NCI-H526 (cell line): Measurements from ENCODE around the gene SPR.

Source experiments
- DNase-seq, 2 experiments: peaks; one replicate each; lab custom pipeline; 2025; lab: John Stamatoyannopoulos, UW

SPR gene

GRCh38 chr2:72915320-72915906, 28.2 kb downstream of the SPR start:
- peak in 1 of 2 experiments; percentile 29 for DNase-seq

DNA sequence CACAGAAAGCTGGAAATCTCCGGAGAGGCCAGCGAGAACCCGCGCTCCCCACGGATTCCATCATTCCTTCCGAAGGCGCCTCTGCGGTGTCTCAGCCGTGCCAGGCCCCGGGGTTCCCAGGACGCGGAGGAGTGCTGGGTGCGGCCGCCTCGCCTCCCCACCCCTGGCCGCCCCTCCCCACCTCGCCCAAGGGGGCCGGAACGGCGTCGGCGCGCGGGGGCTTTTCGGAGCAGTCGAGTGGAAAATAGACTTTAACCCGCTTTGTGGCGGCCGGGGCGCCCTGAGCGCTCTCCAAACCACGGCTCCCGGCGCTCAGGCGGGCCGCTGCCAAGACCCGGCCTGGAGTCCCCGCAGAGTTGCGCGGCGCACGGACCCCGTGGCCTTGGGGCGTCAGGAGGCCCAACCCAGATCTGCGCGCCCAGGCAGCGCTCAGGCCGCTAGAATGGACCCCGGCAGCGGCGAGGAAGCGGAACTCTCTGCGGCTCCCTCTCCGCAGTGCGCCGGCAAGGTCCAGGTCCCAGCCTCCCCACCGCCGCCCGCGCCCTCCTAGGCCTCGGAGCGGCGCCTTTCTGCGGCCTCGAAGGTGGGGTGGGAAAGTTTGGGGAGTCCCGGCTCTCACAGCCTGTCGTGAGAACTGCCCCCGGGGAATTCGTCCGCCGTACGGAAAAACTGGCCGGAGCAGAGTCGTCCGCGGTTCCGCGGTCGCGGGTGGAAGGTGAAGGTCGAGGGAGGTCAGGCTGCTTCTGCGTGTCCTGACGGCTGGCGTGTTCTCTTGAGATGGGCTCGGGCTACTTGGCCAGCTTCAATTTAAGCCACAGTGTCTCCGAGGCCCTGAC, 28.9 kb downstream of the SPR start:
- DNase-seq: peak; percentile 32 to 83

DNA sequence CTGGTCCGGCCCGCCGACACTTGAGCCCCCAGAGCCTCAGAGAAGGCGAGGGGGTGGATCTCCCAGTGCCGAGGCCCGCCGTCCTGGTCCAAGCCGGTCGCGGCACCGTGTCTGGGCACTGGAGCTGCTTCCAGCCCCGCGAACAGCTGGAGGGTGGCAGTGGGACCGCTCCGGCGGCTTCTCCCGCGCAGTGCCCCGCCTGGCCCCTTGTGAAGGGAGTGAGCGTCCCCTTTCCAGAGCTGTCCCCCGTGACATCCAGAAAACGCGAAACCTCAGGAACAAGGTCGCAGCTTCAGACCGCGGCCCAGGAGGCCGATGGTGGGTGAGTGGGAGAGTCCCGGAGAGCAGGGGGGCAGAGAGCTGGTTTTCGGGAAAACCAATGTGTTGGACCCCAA, 29.5 kb downstream of the SPR start:
- peak in 1 of 2 experiments; percentile 50 for DNase-seq

DNA sequence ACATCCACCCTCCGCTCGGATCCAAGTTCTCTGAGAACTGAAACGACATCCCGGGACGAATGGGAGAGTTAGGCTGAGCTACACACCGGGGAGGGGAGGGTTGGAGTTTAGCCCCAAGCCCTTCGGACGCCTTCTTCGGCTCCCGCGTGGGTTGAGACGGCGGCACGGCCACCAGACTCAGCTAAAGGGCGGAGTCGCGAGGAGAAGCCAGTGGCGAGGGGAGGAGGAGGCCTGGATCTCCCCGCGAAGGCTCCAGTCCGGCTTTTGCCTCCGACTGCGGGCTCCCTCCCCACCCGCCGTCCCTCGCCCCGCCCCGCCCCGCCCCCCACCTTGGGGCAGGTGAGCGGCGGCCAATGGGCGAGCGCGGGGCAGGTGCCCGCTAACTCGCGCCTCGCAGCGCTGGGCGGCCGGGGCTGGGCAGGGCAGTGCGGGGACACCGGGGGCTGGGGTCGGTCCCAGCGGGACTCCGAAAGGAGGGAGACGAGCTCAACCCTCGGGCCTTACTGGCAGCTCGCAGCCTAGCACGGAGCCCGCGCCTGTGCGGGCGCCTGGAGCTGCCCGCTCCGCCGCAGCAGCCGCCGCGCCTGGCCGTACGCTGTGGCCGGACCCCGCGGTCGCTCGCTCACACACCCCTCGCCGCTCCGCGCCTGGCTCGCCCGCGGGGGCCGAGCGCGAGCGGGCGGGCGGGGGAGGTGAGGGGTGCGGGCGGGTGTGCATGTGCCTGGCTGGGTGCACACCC, 30.1 kb downstream of the SPR start, which contains the start of gene EMX1:
TSS of gene EMX1 (plus strand) at position 382 of the 739 bp plus-strand sequence. CDS start at position 716, 334 bp downstream.
- peak; percentile 29 to 92 for DNase-seq

DNA sequence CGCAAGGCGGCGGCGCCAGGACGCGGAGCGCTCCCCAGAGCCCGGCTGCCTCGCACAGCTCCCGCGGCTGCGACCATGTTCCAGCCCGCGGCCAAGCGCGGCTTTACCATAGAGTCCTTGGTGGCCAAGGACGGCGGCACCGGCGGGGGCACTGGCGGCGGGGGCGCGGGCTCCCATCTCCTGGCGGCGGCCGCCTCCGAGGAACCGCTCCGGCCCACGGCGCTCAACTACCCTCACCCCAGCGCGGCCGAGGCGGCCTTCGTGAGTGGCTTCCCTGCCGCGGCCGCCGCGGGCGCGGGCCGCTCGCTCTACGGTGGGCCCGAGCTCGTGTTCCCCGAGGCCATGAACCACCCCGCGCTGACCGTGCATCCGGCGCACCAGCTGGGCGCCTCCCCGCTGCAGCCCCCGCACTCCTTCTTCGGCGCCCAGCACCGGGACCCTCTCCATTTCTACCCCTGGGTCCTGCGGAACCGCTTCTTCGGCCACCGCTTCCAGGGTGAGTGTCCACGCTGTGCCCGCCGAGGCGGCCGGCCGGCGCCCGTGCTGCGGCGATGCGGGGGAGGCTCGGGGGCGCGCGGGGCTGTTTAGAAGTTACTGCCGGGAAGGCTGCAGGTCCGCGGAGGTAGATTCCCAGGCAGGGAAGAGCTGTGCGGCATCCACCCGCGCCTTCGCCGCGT, 30.8 kb downstream of the SPR start:
- peak in 1 of 2 experiments; percentile 67 for DNase-seq

GRCh38 chr2:72919414-72920317, 32.5 kb downstream of the SPR start:
- peak in 1 of 2 experiments; percentile 70 for DNase-seq

GRCh38 chr2:72920318-72921087, 33.3 kb downstream of the SPR start:
- DNase-seq: peak; percentile 43 to 70

DNA sequence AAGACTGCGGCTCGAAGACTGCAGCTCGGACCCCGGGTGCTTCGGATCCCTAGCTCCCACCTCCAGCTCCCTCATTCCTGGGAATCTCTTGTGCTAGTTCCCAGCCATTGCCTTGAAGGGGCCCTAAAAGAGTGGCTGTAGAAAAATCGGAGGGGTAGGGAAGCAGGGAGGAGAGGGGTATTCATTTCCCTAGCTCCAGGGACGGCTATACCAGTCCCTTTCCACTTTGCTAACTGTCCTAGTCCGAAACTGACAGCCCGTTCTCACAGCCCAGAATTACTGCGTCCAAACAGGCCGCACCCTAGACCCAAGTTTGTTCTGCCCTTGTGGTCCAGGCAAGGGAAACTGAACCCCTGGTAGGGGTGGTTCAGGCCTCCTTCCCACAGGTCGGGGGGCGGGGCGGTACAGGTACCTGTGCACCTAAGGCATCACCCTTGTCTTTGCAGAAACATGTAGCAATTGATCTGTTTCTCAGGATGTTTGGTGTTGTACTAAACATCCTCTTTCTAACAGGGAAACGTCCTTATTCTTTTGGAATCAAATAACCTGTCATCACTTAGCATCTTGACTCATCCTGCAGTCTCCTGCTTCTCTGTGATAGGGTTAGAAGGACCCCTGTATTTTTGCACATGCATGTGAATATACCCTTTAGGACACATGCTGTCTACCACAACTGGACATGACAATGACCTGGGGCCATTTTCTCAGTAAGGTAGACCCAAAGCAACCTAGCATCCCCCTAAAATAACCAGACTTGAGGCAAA, 34.1 kb downstream of the SPR start:
- no peak for DNase-seq

DNA sequence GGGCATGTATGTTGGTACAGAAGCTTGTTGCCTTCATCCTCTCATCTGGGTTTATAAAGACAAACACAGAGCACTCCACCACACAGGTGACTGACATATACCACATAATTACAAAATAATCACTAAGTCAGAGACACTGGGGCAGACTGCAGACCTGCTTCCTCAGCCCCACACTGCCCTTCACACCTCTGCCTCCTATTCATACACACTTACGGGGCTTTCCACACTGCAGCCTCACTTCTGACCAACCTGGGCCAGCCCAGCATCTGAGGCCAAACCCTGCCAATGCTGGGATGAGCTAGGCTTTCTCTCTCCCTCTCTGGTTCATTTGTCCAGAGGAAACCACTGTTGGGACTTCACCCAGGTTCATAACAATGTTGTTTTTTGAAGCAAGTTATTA, 34.6 kb downstream of the SPR start:
- DNase-seq: no peak

GRCh38 chr2:72923833-72924352, 36.7 kb downstream of the SPR start:
- no peak for DNase-seq

- DNase-seq: peak in 1 of 2 experiments; percentile 63
These were observed 37.4 kb downstream of the SPR start for GRCh38 chr2:72924353-72925240.

DNA sequence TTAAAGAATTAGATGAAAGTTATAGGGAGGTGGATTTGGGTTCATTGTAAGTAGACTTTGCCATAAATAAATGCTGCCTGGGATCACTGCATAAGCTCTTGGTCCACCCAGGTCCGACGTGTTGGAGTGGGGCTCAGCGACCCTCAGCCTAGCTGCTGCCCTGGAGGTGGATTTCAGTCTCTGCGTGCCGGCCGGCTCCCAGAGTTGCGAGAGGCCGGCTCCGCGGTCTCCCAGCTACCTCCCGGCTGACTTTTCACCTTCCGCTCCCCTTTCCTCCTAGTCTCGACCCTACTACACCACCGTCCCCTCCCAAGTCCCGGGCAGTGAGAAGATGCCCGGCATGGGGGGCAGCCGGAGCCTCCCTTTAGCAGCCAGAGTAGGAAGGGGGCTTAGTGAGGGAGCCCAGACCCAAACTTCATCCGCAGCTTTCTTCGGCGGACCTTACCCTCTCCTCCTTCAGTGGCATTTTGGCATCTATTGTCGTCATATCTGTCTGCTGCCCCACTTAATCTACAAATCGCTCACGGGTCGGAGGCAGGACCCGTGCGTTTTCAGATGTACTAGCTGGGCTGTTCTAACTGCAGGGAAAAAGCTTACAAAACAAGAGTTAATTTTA, 38.2 kb downstream of the SPR start:
- no peak for DNase-seq

- DNase-seq: no peak
These were observed 39.2 kb downstream of the SPR start for GRCh38 chr2:72926368-72926767.

DNA sequence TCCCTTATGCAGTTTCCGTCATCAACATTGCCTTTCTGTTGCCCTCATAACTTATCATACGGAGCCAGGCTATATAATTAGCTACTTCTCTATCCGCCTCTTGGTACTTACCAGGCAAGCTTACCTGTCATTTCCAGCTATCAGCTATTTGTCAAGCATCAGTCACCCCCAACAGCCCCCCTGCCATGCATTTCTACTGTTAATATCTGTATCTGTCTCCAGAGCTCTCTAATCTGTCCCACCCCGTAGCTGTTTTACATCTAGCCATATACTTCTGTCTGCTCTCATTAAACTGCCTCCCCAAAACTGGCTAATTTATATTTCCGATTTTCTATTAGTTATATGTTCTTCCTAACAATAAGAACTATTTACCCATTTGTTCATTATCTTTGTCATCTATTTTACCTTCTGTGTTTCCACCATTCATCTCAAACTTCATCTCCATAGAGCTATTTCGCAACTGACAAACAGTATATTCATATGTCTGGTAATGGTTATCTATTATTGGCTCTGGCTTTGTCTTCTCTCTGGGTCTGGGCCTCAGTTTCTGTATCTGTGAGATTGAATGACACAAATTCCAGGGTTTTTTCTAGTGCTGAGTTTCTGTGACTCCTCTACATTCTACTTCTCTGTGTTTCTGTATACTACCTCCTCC, 39.7 kb downstream of the SPR start:
- DNase-seq: no peak

DNA sequence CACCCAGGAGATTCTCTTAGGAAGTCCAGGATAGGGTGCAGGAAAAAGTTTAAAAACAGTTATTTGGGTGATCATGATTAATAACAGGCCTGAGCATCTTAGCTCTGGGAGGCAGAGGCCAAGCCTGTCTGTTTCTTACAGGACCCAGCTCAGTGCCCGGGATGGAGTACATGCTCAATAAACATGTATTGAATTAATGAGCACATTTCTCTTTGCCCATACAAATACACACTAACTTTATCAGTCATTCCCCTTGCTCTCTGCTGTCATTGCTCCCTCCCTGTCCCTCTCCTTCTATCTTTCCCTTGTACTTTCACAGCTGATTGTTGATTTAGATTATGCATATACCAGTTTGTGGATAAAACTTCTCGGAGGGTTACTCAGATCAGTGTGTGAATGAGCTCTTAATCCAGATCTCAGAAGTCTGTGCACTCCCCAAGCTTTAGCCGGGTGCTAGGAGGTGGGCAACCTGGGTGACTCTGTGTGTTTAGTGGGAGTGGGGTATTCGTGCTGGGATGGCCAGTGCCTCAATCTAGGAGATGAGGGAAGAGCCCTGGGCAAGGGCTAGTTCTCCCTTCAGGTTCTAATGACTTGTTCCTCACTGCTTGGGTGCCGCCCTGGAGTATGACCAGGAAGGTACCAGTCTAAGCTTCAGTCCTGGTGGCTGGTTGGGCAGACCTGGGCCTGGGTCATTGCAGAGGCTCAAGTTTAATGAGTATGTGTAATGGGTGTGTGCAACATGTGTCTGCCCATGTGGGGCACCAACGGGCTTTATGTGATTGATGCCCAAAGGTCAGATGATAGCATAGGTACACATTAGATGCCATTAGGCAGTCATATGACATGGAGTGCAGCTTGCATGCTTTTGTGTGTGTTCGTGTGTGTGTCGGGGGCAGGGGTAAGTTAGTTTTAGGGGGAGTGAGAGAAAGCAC, 40.7 kb downstream of the SPR start:
- no peak for DNase-seq

- DNase-seq: no peak
These were observed 41.8 kb downstream of the SPR start for GRCh38 chr2:72929010-72929409.
